ENCODE data around the gene SAE1.

GRCh38 chr19:47095476-47096099 is 35.0 kb upstream of the SAE1 start:
- TF ChIP-seq CTCF (IDR thresholded peaks at IDR 0.05) (no peak), POLR2AphosphoS5 (IDR thresholded peaks at IDR 0.05) (no peak), EP300 (IDR thresholded peaks at IDR 0.05) (no peak)
